Activated T-helper 17 cell treated with anti-CD3 and anti-CD28 coated beads, Interleukin-2, amount 50 U/mL, for 72 hours (primary cell): ENCODE data around the gene LPIN2. TPM values are rescaled to one million over a fixed set of nuclear protein-coding genes. Genes with fewer than 3 reads are reported as not detected.
"Not testable (repeated sequence)": the region's sequence is repeated elsewhere in the genome, so short reads cannot be mapped to it uniquely, and the experiment has no call there.

Experiments
- ATAC-seq: fragments of 150-1000 bp; cut with Tn5 transposase; replicated peaks from 2 replicates; pipeline ENCODE4 v1.10.0; 2021; ENCODE audit warnings: mild to moderate bottlenecking, moderate library complexity
- H3K27ac Mint-ChIP-seq: one replicate; pipeline ENCODE4 v1.8.0; 2022; ENCODE audit warnings: mixed read lengths
- H3K27me3 Mint-ChIP-seq: one replicate; pipeline ENCODE4 v1.8.0; 2022; ENCODE audit warnings: mixed read lengths
- H3K36me3 Mint-ChIP-seq: one replicate; pipeline ENCODE4 v1.8.0; 2022; ENCODE audit warnings: low read depth, mild to moderate bottlenecking, mixed read lengths
- H3K4me1 Mint-ChIP-seq: one replicate; pipeline ENCODE4 v1.8.0; 2022; ENCODE audit warnings: mixed read lengths
- H3K4me3 Mint-ChIP-seq: one replicate; pipeline ENCODE4 v1.8.0; 2022; ENCODE audit warnings: mild to moderate bottlenecking, mixed read lengths
- H3K9me3 Mint-ChIP-seq: one replicate; pipeline ENCODE4 v1.8.0; 2022; ENCODE audit warnings: mixed read lengths
- total RNA-seq, 2 donors: library from RNA; stranded (reverse); gene quantifications; one replicate each; pipeline ENCODE4 v1.2.3, GENCODE V29; 2022

Gene LPIN2
- total RNA-seq, 2 donors from 2014 or later = 45.8 to 78.1 TPM

DNA sequence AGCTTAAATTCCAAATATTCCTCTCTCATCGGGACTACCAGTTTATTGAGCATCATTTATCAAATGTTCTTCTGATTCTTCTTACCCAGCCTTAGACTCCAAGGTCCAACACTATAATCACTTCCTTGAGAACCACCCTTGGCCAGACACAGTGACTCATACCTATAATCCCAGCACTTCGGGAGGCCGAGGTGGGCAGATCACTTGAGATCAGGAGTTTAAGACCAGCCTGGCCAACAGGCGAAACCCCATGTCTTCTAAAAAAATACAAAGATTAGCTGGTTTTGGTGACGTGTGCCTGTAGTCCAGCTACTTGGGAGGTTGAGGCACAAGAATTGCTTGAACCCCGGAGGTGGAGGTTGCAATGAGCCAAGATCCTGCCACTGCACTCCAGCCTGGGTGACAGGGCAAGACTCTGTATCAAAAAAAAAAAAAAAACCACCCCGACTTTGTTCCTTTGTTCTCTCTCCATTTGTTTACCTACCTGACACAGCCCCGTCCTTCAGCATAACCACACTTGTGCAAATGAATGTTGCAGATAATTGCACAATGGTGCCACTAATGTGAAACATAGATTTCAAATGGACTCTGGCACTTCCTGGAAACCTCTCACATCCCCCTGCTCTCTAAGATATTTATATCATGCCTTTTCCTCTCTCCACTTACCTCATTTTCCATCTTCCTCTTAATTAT lies 38.9 kb upstream of the LPIN2 start:
- Mint-ChIP-seq H3K27me3 (no peaks in the 10 kb centered on the region), H3K36me3 (no peaks in the 10 kb centered on the region), H3K4me1 (peaks cover 26% of the 10 kb centered on the region), H3K4me3 (peak overlapping the region; percentile 41), H3K9me3 (no peaks in the 10 kb centered on the region), H3K27ac (peak overlapping the region; percentile 41)
- peak; percentile 26 for ATAC-seq

GRCh38 chr18:3049897-3050454 lies 37.0 kb upstream of the LPIN2 start:
- ATAC-seq, H3K27me3 Mint-ChIP-seq, H3K4me3 Mint-ChIP-seq, H3K36me3 Mint-ChIP-seq, H3K27ac Mint-ChIP-seq, H3K9me3 Mint-ChIP-seq: not testable (repeated sequence)
- peaks cover 29% of the 10 kb centered on the region for H3K4me1 Mint-ChIP-seq

GRCh38 chr18:3048820-3049349 lies 35.9 kb upstream of the LPIN2 start:
- Mint-ChIP-seq H3K9me3 (no peaks in the 10 kb centered on the region), H3K4me3 (no peak overlapping the region), H3K36me3 (no peaks in the 10 kb centered on the region), H3K4me1 (peaks cover 25% of the 10 kb centered on the region), H3K27ac (no peak overlapping the region), H3K27me3 (no peaks in the 10 kb centered on the region)
- ATAC-seq = no peak

DNA sequence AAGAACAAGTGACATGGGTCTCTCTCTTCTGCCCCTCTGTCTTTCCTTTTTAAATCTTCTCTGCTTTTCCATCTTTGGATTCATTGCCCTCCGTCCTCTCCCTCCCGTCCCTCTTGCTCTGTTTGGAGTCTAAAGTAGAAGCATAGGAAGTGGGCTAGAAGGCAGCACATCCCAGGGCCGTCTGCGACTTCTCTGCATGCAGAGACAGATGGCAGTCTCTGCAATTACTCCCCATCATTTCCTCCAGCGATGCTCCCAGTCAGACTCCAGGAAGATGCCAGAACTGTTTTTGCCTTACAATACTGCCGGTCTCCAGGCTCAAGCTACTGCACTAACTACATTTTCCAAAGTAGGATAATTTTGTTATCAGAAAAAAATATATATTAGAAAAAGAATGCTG lies 35.2 kb upstream of the LPIN2 start:
- Mint-ChIP-seq H3K4me3 (no peak overlapping the region), H3K36me3 (no peaks in the 10 kb centered on the region), H3K27me3 (no peaks in the 10 kb centered on the region), H3K27ac (no peak overlapping the region), H3K9me3 (no peaks in the 10 kb centered on the region), H3K4me1 (peaks cover 25% of the 10 kb centered on the region)
- ATAC-seq = no peak

DNA sequence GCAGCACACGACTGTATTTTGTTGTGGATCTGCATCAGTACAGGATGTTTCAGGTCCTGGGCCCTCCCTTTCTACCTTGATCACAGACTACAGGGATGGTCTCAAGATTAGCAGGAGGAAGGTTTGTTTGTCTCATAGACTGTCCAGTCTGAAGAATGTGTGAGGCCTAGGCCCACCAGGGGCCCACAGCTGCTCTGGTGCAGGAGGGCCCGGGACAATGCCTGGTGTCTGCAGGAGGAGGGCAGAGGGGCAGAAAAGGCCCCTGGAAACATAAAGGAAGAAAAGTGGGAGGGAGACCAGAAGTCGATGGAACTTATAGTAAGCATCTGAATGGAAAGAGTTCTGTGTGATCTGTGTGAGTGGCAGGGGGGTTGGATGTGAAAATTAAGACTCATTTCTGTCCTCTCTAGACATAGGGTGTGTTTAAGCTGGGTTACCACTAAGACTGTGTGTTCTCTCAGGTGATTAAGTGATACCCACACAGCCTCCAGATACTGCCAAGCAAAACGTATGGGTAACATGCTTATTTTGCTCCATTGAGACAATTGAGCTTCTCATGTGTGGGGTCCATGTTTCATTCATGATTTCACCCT lies 33.4 kb upstream of the LPIN2 start:
- no peaks in the 10 kb centered on the region for H3K27me3 Mint-ChIP-seq
- H3K4me1 Mint-ChIP-seq = peaks cover 14% of the 10 kb centered on the region
- peak; percentile 100 for ATAC-seq
- peak overlapping the region; percentile 74 for H3K27ac Mint-ChIP-seq
- no peaks in the 10 kb centered on the region for H3K9me3 Mint-ChIP-seq
- no peaks in the 10 kb centered on the region for H3K36me3 Mint-ChIP-seq
- H3K4me3 Mint-ChIP-seq = peak overlapping the region; percentile 5

DNA sequence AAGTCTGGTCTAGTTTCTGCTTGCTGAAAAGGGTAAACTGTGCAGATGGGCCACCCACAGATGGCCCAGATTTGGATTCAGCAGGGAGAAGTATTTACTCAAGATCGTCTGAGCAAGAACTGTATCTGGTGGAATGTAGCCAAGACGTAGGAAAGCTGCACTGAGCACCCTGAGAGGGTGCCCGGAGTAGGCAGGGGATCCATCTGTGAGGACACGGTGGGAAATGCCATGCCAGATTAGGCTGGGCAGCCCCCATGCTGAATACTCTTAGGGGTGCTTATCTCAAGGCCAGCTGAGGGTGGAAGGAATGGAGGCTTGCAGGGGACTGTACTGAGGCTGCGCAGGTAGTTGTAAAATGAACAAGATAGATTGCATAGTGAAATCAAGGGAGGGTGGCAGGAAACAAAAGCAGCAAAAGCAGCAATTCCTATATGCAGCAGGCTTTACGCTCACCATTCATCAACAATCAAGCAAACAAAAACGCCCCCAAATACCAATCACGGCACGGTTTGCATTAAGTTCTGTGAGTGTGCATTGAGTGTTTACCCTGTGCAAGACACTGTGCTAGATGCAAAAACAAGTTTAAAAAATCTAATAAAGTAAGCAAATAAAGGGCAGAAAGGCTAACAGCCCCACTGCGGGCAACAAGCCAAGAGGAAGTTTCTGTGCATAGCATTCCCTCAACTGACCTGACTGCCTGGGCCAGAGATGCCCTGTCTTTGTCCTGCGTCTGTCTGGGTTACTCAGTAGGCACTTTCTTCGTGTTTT lies 32.2 kb upstream of the LPIN2 start:
- no peak for ATAC-seq
- no peaks in the 10 kb centered on the region for H3K27me3 Mint-ChIP-seq
- H3K4me3 Mint-ChIP-seq = no peak overlapping the region
- H3K36me3 Mint-ChIP-seq = no peaks in the 10 kb centered on the region
- no peaks in the 10 kb centered on the region for H3K9me3 Mint-ChIP-seq
- no peak overlapping the region for H3K27ac Mint-ChIP-seq
- peaks cover 16% of the 10 kb centered on the region for H3K4me1 Mint-ChIP-seq

DNA sequence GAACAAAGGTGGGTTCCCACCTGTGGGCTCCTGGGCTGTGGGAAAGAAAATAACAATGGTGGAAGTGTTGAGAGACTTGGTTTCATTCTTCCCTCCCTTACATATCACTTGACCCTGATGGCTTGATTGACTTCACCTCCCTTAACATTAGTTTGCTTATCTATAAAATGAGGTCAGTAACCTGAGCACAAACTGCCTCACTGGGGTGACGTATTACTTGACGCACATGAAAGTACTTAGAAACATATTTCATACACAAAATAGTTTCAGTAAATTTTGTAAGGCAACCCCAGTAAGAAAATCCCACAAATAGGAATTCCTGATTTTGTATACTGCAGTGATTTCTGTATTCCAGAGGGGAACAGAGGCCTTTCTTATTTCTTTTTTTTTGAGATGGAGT lies 29.4 kb upstream of the LPIN2 start:
- Mint-ChIP-seq H3K9me3 (no peaks in the 10 kb centered on the region), H3K4me1 (peaks cover 20% of the 10 kb centered on the region), H3K27ac (no peak overlapping the region), H3K36me3 (no peaks in the 10 kb centered on the region), H3K27me3 (no peaks in the 10 kb centered on the region), H3K4me3 (no peak overlapping the region)
- no peak for ATAC-seq

GRCh38 chr18:3041843-3042242 lies 28.9 kb upstream of the LPIN2 start:
- H3K4me3 Mint-ChIP-seq = no peak overlapping the region
- peaks cover 20% of the 10 kb centered on the region for H3K4me1 Mint-ChIP-seq
- no peak overlapping the region for H3K27ac Mint-ChIP-seq
- H3K27me3 Mint-ChIP-seq = no peaks in the 10 kb centered on the region
- no peaks in the 10 kb centered on the region for H3K36me3 Mint-ChIP-seq
- no peak for ATAC-seq
- no peaks in the 10 kb centered on the region for H3K9me3 Mint-ChIP-seq

DNA sequence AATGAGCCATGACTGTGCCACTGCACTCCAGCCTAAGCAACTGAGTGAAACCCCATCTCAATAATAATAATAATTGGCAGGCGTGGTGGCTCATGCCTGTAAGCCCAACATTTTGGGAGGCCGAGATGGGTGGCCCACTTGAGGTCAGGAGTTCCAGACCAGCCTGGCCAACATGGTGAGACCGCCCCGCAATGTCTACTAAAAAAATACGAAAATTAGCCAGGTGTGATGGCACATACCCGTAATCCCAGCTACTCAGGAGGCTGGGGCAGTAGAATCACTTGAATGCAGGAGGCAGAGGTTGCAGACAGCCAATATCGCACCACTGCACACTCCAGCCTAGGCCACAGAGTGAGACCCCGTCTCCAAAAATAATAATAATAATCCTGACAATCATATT lies 27.9 kb upstream of the LPIN2 start:
- Mint-ChIP-seq H3K4me3 (no peak overlapping the region), H3K9me3 (no peaks in the 10 kb centered on the region), H3K36me3 (no peaks in the 10 kb centered on the region), H3K27ac (no peak overlapping the region), H3K27me3 (no peaks in the 10 kb centered on the region), H3K4me1 (peaks cover 11% of the 10 kb centered on the region)
- ATAC-seq = no peak

DNA sequence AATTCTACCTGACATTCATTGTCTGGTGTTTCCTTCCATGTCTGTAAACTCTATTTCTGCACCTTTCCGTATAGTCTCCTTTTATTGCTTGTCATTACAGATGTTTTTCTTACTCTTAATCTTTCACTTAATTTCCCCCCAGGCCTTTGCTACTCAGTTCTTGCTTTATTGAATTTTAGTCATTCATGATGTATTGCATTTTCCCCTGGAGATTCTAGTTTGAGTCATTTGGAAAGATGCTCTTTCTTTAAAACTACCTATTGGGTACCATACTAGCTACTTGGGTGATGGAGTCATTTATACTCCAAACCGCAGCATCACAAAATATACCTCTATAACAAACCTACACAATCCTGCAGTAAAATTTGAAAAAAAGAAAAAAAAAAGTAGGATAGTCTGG lies 27.2 kb upstream of the LPIN2 start:
- peak; percentile 78 for ATAC-seq
- Mint-ChIP-seq H3K27ac (peak overlapping the region; percentile 5), H3K4me1 (peaks cover 11% of the 10 kb centered on the region), H3K27me3 (no peaks in the 10 kb centered on the region), H3K36me3 (no peaks in the 10 kb centered on the region), H3K4me3 (no peak overlapping the region), H3K9me3 (no peaks in the 10 kb centered on the region)

DNA sequence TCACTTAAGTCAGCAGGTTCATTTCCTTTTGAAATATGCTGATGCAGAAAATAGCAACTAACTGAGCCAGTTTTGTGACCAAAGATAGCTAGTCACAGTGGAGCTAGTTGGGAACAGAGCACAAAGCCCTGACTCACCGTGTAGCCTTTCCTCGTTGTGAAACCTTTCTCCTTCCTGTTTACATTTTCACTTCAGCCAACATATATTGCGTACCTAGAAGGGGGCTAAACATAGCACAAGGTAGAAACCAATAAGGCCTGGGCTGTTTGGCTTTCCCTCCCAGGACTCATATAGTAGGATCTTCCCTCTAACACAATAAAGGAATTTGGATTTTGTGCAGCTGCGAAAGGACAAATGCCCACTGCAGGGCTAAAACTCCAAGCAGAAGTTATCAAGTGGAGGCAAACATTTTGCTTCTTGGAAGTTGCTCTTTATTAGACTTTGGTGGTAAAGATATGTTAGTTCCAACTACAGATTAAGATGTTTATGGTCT lies 24.5 kb upstream of the LPIN2 start:
- no peak overlapping the region for H3K4me3 Mint-ChIP-seq
- ATAC-seq = peak; percentile 92
- H3K9me3 Mint-ChIP-seq = no peaks in the 10 kb centered on the region
- no peaks in the 10 kb centered on the region for H3K27me3 Mint-ChIP-seq
- H3K27ac Mint-ChIP-seq = peak overlapping the region; percentile 43
- peaks cover 11% of the 10 kb centered on the region for H3K4me1 Mint-ChIP-seq
- no peaks in the 10 kb centered on the region for H3K36me3 Mint-ChIP-seq

GRCh38 chr18:3036108-3036507 lies 23.2 kb upstream of the LPIN2 start:
- H3K27me3 Mint-ChIP-seq = no peaks in the 10 kb centered on the region
- H3K27ac Mint-ChIP-seq = no peak overlapping the region
- no peaks in the 10 kb centered on the region for H3K9me3 Mint-ChIP-seq

GRCh38 chr18:3035635-3036034 lies 22.7 kb upstream of the LPIN2 start:
- no peak for ATAC-seq
- Mint-ChIP-seq H3K36me3 (no peaks in the 10 kb centered on the region), H3K9me3 (no peaks in the 10 kb centered on the region), H3K27ac (no peak overlapping the region), H3K4me1 (peaks cover 15% of the 10 kb centered on the region), H3K27me3 (no peaks in the 10 kb centered on the region), H3K4me3 (no peak overlapping the region)

More at GRCh38 chr18:3036108-3036507, 23.2 kb upstream of the LPIN2 start:
- no peaks in the 10 kb centered on the region for H3K36me3 Mint-ChIP-seq
- no peak for ATAC-seq
- no peak overlapping the region for H3K4me3 Mint-ChIP-seq
- H3K4me1 Mint-ChIP-seq = peaks cover 15% of the 10 kb centered on the region

GRCh38 chr18:3032721-3033120 lies 19.8 kb upstream of the LPIN2 start:
- Mint-ChIP-seq H3K4me1 (peaks cover 7% of the 10 kb centered on the region), H3K4me3 (no peak overlapping the region), H3K27ac (no peak overlapping the region)

More at GRCh38 chr18:3032721-3033120, 19.8 kb upstream of the LPIN2 start:
- no peak for ATAC-seq
- Mint-ChIP-seq H3K36me3 (no peaks in the 10 kb centered on the region), H3K27me3 (no peaks in the 10 kb centered on the region), H3K9me3 (no peaks in the 10 kb centered on the region)
